ENCODE results near the gene CLEC1B. TPM values are rescaled to one million over a fixed set of nuclear protein-coding genes. Genes with fewer than 3 reads are reported as not detected.

Gene CLEC1B
- total and polyA plus RNA-seq, 2 experiments from 2014 or later = 0.20 to 2.4 TPM

DNA sequence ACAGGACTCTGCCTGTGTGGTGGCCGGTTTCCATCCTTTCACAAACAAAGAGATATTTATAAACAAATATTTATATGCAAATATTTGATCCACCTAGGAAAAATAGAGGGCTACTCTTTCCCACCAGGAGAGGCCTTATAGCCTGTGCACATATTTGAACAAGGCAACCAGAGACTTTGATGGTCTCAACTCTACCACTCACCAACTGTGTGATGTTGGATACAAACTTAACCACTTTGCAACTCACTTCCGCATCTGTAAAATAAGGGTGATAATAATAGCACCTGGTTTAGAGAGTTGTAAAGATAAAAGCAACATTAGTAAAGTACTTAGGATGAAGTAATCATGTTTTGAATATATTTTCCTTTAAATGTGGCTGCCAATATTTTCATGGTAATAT is 29.2 kb downstream of the CLEC1B start:
- 79% methylated on average over 2 of the region's 2 CpGs for WGBS (ENCODE audit: low lambda C conversion rate, missing lambda C conversion rate)
- H3K4me3 ChIP-seq = no peak overlapping the region
- H3K4me2 ChIP-seq = no peak overlapping the region
- H3K9me3 ChIP-seq (ENCODE audit: low read depth) = no peaks in the 10 kb centered on the region
- no peak for TF ChIP-seq EZH2phosphoT487 (IDR thresholded peaks at IDR 0.05; ENCODE audit: low read depth, severe bottlenecking, unreplicated experiment)
- H3K4me1 ChIP-seq (ENCODE audit: insufficient read depth) = no peaks in the 10 kb centered on the region
- no peaks in the 10 kb centered on the region for H4K20me1 ChIP-seq (ENCODE audit: insufficient read depth, poor library complexity, severe bottlenecking)
- H2AFZ ChIP-seq = no peak overlapping the region
- H3K9me2 ChIP-seq (replicated peaks; ENCODE audit: insufficient read depth) = no peaks in the 10 kb centered on the region
- no peaks in the 10 kb centered on the region for H3K79me2 ChIP-seq
- H3K36me3 ChIP-seq (replicated peaks; ENCODE audit: insufficient read depth, low read depth) = no peaks in the 10 kb centered on the region
- no peak overlapping the region for H3K27ac ChIP-seq
- H3K27me3 ChIP-seq = no peaks in the 10 kb centered on the region
- DNase-seq (ENCODE audit: low spot score) = no peak

DNA sequence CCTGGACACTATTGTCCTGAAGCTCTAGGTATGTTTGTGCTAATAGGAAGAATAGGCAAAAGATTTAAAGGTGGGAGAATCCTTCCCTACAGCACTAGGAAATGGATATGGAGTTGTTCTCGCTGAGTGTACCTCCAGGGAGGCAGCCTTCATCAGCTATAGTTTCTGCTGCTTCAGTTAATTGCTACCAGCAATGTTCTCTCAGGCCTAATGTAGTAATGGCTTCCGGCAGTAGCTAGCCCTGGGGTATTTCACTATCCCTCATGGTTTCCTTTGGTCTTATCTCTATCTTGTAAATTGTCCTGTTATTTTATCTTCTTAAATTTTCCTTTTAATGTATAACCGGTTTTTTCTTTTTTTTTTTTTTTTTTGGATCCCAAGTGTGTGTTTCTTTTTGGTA is 37.0 kb downstream of the CLEC1B start:
- Histone ChIP-seq H3K36me3 (replicated peaks; ENCODE audit: insufficient read depth, low read depth) (no peaks in the 10 kb centered on the region), H4K20me1 (ENCODE audit: insufficient read depth, poor library complexity, severe bottlenecking) (no peaks in the 10 kb centered on the region), H2AFZ (no peak overlapping the region), H3K4me3 (no peak overlapping the region), H3K9me2 (replicated peaks; ENCODE audit: insufficient read depth) (no peaks in the 10 kb centered on the region), H3K4me1 (ENCODE audit: insufficient read depth) (no peaks in the 10 kb centered on the region), H3K79me2 (no peaks in the 10 kb centered on the region), H3K4me2 (no peak overlapping the region), H3K27me3 (no peaks in the 10 kb centered on the region), H3K9me3 (ENCODE audit: low read depth) (no peaks in the 10 kb centered on the region), H3K27ac (no peak overlapping the region)
- TF ChIP-seq, protein P1, sequence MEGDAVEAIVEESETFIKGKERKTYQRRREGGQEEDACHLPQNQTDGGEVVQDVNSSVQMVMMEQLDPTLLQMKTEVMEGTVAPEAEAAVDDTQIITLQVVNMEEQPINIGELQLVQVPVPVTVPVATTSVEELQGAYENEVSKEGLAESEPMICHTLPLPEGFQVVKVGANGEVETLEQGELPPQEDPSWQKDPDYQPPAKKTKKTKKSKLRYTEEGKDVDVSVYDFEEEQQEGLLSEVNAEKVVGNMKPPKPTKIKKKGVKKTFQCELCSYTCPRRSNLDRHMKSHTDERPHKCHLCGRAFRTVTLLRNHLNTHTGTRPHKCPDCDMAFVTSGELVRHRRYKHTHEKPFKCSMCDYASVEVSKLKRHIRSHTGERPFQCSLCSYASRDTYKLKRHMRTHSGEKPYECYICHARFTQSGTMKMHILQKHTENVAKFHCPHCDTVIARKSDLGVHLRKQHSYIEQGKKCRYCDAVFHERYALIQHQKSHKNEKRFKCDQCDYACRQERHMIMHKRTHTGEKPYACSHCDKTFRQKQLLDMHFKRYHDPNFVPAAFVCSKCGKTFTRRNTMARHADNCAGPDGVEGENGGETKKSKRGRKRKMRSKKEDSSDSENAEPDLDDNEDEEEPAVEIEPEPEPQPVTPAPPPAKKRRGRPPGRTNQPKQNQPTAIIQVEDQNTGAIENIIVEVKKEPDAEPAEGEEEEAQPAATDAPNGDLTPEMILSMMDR (IDR thresholded peaks at IDR 0.05; ENCODE audit: poor library complexity) = no peak
- no peak for TF ChIP-seq EZH2 (IDR thresholded peaks at IDR 0.05; ENCODE audit: borderline replicate concordance)
- TF ChIP-seq EZH2phosphoT487 (IDR thresholded peaks at IDR 0.05; ENCODE audit: low read depth, severe bottlenecking, unreplicated experiment) = no peak
- 65% methylated on average over 3 of the region's 3 CpGs for WGBS (ENCODE audit: low lambda C conversion rate, missing lambda C conversion rate)
- DNase-seq (ENCODE audit: low spot score) = no peak

DNA sequence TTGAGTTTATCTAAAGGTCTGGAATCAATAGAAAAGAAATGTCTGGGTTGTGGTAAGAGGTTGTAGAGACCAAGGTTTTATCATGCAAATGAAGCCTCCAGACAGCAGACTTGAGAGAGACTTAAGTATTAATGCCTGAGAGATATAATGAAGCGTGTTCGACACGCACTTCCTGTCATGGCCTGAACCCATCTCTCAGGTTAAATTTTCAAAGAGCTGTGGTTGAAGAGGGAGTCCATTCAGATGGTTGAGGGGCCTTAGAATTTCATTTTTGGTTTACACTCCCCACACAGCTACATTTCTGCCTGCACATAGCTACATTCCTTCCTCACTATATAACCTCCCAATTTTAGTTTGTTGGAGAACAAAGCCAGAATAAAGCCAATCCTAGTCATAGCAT is 37.8 kb downstream of the CLEC1B start:
- Histone ChIP-seq H3K27me3 (no peaks in the 10 kb centered on the region), H3K9me3 (ENCODE audit: low read depth) (no peaks in the 10 kb centered on the region), H3K36me3 (replicated peaks; ENCODE audit: insufficient read depth, low read depth) (no peaks in the 10 kb centered on the region), H3K9me2 (replicated peaks; ENCODE audit: insufficient read depth) (no peaks in the 10 kb centered on the region), H4K20me1 (ENCODE audit: insufficient read depth, poor library complexity, severe bottlenecking) (no peaks in the 10 kb centered on the region), H2AFZ (no peak overlapping the region), H3K27ac (no peak overlapping the region), H3K4me1 (ENCODE audit: insufficient read depth) (no peaks in the 10 kb centered on the region), H3K4me2 (no peak overlapping the region), H3K4me3 (no peak overlapping the region), H3K79me2 (no peaks in the 10 kb centered on the region)
- TF ChIP-seq EZH2phosphoT487 (IDR thresholded peaks at IDR 0.05; ENCODE audit: low read depth, severe bottlenecking, unreplicated experiment) (no peak), EZH2 (IDR thresholded peaks at IDR 0.05; ENCODE audit: borderline replicate concordance) (no peak)
- TF ChIP-seq, protein P1 (IDR thresholded peaks at IDR 0.05; ENCODE audit: poor library complexity) = no peak
- DNase-seq (ENCODE audit: low spot score) = no peak
- WGBS (ENCODE audit: low lambda C conversion rate, missing lambda C conversion rate) = 83% methylated on average over 3 of the region's 3 CpGs

DNA sequence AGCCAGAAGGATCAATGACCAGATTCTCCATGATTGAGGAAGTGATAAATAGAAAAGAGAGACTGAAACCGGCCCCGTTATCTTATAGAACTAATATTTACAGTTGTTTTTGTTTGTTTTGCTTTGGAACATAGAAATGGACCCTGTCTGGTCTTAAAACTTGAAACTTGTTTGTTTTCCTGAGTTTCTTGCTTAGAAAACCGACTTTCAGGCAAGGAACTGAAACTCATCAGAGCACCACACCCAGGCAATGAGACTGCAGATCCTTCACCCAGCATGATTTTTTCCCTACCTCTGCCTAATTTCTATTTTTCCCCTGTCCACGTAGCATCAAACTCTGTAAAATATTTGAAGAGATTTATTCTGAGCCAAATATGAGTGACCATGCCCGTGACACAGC is 38.3 kb downstream of the CLEC1B start:
- Histone ChIP-seq H3K9me2 (replicated peaks; ENCODE audit: insufficient read depth) (no peaks in the 10 kb centered on the region), H3K27me3 (no peaks in the 10 kb centered on the region), H3K4me3 (no peak overlapping the region), H4K20me1 (ENCODE audit: insufficient read depth, poor library complexity, severe bottlenecking) (no peaks in the 10 kb centered on the region), H3K79me2 (no peaks in the 10 kb centered on the region), H3K9me3 (ENCODE audit: low read depth) (no peaks in the 10 kb centered on the region), H2AFZ (no peak overlapping the region), H3K4me1 (ENCODE audit: insufficient read depth) (no peaks in the 10 kb centered on the region), H3K36me3 (replicated peaks; ENCODE audit: insufficient read depth, low read depth) (no peaks in the 10 kb centered on the region), H3K4me2 (no peak overlapping the region), H3K27ac (no peak overlapping the region)
- no peak for TF ChIP-seq EZH2 (IDR thresholded peaks at IDR 0.05; ENCODE audit: borderline replicate concordance)
- TF ChIP-seq EZH2phosphoT487 (IDR thresholded peaks at IDR 0.05; ENCODE audit: low read depth, severe bottlenecking, unreplicated experiment) = no peak
- TF ChIP-seq, protein P1 (IDR thresholded peaks at IDR 0.05; ENCODE audit: poor library complexity) = no peak
- DNase-seq (ENCODE audit: low spot score) = no peak
- WGBS (ENCODE audit: low lambda C conversion rate, missing lambda C conversion rate) = 63% methylated on average over 5 of the region's 5 CpGs
